Prostate gland (tissue), 2 donors: ENCODE measurements around the gene PITPNB.

Experiments used
- POLR2A ChIP-seq: fragments of 450-650 bp; IDR thresholded peaks from one replicate; pipeline ENCODE4 v1.6.1; 2016; ENCODE audit warnings: antibody characterized with exemption, mild to moderate bottlenecking
- POLR2AphosphoS5 ChIP-seq: sonication (generic); formaldehyde crosslinking; IDR thresholded peaks from one replicate; pipeline ENCODE4 v1.6.1; 2017; ENCODE audit warnings: antibody characterized with exemption
- TF ChIP-seq, protein P1 (sequence below), 4 experiments: fragments of 200-600 bp in 2 of 4; fragments of 450-650 bp in 2 of 4; sonication (generic) in 2 of 4; IDR thresholded peaks; 1 replicate in 3 of 4; 2 replicates in 1 of 4; pipeline ENCODE4 v1.5.1; 2016 to 2019; ENCODE audit warnings: antibody characterized with exemption in 4 of 4, mild to moderate bottlenecking in 2 of 4, moderate library complexity in 2 of 4

DNA sequence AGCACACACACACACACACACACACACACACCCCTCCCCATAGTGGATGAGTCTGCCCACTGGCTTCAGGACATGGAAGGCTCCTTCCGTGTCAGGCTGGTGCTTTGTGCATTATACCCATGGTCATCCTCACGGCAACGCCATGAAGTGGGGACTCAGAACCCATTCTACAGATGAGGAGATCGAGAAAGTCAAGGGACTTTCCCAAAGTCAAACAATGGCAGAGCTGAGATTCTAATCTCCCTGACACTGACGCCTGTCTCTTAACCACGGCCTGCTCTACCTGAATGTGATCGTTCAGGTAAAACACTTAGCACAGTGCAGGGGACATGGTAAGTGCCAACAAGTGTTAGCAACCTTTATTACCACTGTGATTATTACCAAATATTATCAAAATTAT, 113.2 kb downstream of the PITPNB start:
- TF ChIP-seq, protein P1, sequence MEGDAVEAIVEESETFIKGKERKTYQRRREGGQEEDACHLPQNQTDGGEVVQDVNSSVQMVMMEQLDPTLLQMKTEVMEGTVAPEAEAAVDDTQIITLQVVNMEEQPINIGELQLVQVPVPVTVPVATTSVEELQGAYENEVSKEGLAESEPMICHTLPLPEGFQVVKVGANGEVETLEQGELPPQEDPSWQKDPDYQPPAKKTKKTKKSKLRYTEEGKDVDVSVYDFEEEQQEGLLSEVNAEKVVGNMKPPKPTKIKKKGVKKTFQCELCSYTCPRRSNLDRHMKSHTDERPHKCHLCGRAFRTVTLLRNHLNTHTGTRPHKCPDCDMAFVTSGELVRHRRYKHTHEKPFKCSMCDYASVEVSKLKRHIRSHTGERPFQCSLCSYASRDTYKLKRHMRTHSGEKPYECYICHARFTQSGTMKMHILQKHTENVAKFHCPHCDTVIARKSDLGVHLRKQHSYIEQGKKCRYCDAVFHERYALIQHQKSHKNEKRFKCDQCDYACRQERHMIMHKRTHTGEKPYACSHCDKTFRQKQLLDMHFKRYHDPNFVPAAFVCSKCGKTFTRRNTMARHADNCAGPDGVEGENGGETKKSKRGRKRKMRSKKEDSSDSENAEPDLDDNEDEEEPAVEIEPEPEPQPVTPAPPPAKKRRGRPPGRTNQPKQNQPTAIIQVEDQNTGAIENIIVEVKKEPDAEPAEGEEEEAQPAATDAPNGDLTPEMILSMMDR (IDR thresholded peaks at IDR 0.05) = no peak
- TF ChIP-seq POLR2AphosphoS5 (no peak), POLR2A (no peak)
